ENCODE data around the gene HFM1.

HFM1 gene

GRCh38 chr1:91226741-91227140 is 177.9 kb downstream of the HFM1 start:
- DNase-seq = no peak

- no peak for DNase-seq
Observed at GRCh38 chr1:91224878-91225277, 179.8 kb downstream of the HFM1 start.

- DNase-seq = no peak
Observed at GRCh38 chr1:91221017-91221416, 183.6 kb downstream of the HFM1 start.

- no peak for DNase-seq
Observed at GRCh38 chr1:91217911-91218310, 186.7 kb downstream of the HFM1 start.
